ENCODE results near the gene WDFY1. TPM values are rescaled to one million over a fixed set of nuclear protein-coding genes. Genes with fewer than 3 reads are reported as not detected.

Gene WDFY1
- 45.5 TPM for total RNA-seq
- long read RNA-seq, full-length matches to known transcripts: 21 of 38 reads
- long read RNA-seq, partial matches to known transcripts: 2 of 38 reads
- long read RNA-seq, other reads (novel, unspliced or antisense): 15 of 38 reads

GRCh38 chr2:223944703-223945531 is at the start of gene WDFY1:
Gene WDFY1, minus strand, starts transcription at chr2:223945335. Its CDS starts 51 bp downstream, at chr2:223945284.
- Histone ChIP-seq H3K27ac (peak within 1 kb of the TSS; percentile 96), H3K9me3 (no peaks in the 10 kb centered on the region), H3K27me3 (ENCODE audit: low read depth) (no peaks in the 10 kb centered on the region), H3K4me3 (peak within 1 kb of the TSS; percentile 94), H3K4me1 (peaks cover 30% of the 10 kb centered on the region), H3K36me3 (no peaks in the 10 kb centered on the region)
- ATAC-seq (peak; percentile 98), DNase-seq (peak; percentile 93)
- intact Hi-C loops (cut with DNase I): no loop called here
- TF ChIP-seq, protein P1, sequence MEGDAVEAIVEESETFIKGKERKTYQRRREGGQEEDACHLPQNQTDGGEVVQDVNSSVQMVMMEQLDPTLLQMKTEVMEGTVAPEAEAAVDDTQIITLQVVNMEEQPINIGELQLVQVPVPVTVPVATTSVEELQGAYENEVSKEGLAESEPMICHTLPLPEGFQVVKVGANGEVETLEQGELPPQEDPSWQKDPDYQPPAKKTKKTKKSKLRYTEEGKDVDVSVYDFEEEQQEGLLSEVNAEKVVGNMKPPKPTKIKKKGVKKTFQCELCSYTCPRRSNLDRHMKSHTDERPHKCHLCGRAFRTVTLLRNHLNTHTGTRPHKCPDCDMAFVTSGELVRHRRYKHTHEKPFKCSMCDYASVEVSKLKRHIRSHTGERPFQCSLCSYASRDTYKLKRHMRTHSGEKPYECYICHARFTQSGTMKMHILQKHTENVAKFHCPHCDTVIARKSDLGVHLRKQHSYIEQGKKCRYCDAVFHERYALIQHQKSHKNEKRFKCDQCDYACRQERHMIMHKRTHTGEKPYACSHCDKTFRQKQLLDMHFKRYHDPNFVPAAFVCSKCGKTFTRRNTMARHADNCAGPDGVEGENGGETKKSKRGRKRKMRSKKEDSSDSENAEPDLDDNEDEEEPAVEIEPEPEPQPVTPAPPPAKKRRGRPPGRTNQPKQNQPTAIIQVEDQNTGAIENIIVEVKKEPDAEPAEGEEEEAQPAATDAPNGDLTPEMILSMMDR (IDR thresholded peaks at IDR 0.05): no peak

DNA sequence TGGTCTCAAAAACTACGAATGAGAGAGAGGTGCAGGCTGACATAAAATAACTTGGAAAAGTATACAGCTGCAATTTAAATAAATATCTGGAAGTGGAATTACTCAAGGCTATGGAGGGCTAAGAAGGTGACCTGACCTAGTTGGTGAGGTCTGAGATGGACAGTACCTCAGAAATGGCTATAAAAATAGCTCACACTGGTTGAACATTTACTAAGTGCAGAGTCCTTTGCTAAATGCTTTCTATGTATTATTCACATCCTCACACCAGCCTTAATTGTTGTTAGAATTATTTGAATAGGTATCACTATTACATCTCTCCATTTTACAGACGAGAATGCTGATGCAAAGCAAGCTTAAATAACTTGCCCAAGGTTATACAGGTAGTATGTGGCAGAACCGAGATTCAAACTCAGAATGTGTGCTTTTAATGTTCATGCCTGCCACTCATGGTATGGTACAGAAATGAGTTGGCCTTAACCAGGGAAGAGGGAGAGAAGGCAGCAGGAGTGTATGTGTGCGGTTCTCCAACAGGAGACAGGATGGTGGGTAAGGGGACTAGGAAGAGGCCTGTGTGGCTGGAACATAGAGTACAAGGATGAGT is 49.5 kb upstream of the WDFY1 start:
- H3K4me3 ChIP-seq: no peak overlapping the region
- H3K9me3 ChIP-seq: no peaks in the 10 kb centered on the region
- H3K27ac ChIP-seq: no peak overlapping the region
- ATAC-seq: no peak
- no peaks in the 10 kb centered on the region for H3K36me3 ChIP-seq
- TF ChIP-seq, protein P1 (IDR thresholded peaks at IDR 0.05): no peak
- intact Hi-C loops (cut with DNase I): loop anchor here (5.0 kb wide), 1 partner anchor 288 kb away; no protein-coding TSS in a partner anchor
- DNase-seq: no peak
- H3K4me1 ChIP-seq: no peaks in the 10 kb centered on the region
- no peaks in the 10 kb centered on the region for H3K27me3 ChIP-seq (ENCODE audit: low read depth)

- H3K36me3 ChIP-seq: no peaks in the 10 kb centered on the region
- H3K27ac ChIP-seq: no peak overlapping the region
- H3K27me3 ChIP-seq (ENCODE audit: low read depth): no peaks in the 10 kb centered on the region
- no peaks in the 10 kb centered on the region for H3K4me1 ChIP-seq
- ATAC-seq: peak; percentile 65 to 69
- no peak for DNase-seq
- no peaks in the 10 kb centered on the region for H3K9me3 ChIP-seq
- no peak overlapping the region for H3K4me3 ChIP-seq
- TF ChIP-seq, protein P1 (IDR thresholded peaks at IDR 0.05): peak; percentile 79
- intact Hi-C loops (cut with DNase I): no loop called here
These were observed 48.6 kb upstream of the WDFY1 start for GRCh38 chr2:223993634-223994232.

- intact Hi-C loops (cut with DNase I): no loop called here
- Histone ChIP-seq H3K4me1 (no peaks in the 10 kb centered on the region), H3K27ac (no peak overlapping the region), H3K36me3 (no peaks in the 10 kb centered on the region), H3K4me3 (no peak overlapping the region), H3K27me3 (ENCODE audit: low read depth) (no peaks in the 10 kb centered on the region), H3K9me3 (no peaks in the 10 kb centered on the region)
- TF ChIP-seq, protein P1 (IDR thresholded peaks at IDR 0.05): no peak
- ATAC-seq: no peak
- no peak for DNase-seq
These were observed 46.5 kb upstream of the WDFY1 start for GRCh38 chr2:223991611-223992010.

DNA sequence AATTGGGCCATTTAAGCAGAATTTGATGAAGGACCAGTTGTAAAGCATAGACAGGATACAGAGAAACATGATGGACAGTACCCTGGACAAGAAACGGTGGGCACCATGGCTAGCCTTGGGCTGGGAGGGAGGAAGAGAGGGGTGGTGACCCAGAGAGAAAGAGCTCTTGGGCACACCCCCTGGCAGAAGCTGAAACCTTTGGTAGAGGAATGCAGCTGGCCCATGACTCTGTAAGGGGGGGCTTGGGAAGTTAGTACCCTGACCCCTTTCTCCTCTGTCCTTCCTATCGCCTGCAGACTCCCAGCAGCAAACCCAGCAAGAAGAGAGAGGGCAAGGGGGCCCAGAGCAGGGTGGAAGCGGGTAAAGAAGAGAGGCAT is 44.7 kb upstream of the WDFY1 start:
- H3K4me1 ChIP-seq: no peaks in the 10 kb centered on the region
- intact Hi-C loops (cut with DNase I): no loop called here
- no peaks in the 10 kb centered on the region for H3K36me3 ChIP-seq
- ATAC-seq (peak in 1 of 2 donors; percentile 40), DNase-seq (no peak)
- TF ChIP-seq, protein P1 (IDR thresholded peaks at IDR 0.05): no peak
- H3K27ac ChIP-seq: no peak overlapping the region
- no peaks in the 10 kb centered on the region for H3K9me3 ChIP-seq
- H3K27me3 ChIP-seq (ENCODE audit: low read depth): no peaks in the 10 kb centered on the region
- H3K4me3 ChIP-seq: no peak overlapping the region
